Right ventricle myocardium inferior (tissue), 1 donor: ENCODE data around the gene MT1M. TPM values are rescaled to one million over a fixed set of nuclear protein-coding genes. Genes with fewer than 3 reads are reported as not detected.

ENCODE experiments used
- ATAC-seq: fragments of 200-7000 bp; cut with Tn5 transposase; one replicate; pipeline ENCODE4 v1.9.1; 2020; ENCODE audit warnings: mild to moderate bottlenecking, moderate library complexity
- DNase-seq: peaks from one replicate; pipeline ENCODE4 v3.0.0; 2021; ENCODE audit errors: missing footprints
- intact Hi-C: fragments of 100-400 bp; cut with DNase I; formaldehyde crosslinking; loops from one replicate; pipeline ENCODE4 v1.11.0; 2022
- total RNA-seq: library from RNA; stranded (reverse); fragmentation: NEBNext Ultra II Directional; extraction: Animal tissue kit (Norgen Biotek cat#: 25700); gene quantifications from one replicate; pipeline ENCODE4 v1.2.1, GENCODE V29; 2021
- donor health status: DM: no; HTN: yes; CAD: no; lungs with severe emphysema.

The MT1M gene
- total RNA-seq, 1 donor from 2014 or later, result 6.7 TPM

DNA sequence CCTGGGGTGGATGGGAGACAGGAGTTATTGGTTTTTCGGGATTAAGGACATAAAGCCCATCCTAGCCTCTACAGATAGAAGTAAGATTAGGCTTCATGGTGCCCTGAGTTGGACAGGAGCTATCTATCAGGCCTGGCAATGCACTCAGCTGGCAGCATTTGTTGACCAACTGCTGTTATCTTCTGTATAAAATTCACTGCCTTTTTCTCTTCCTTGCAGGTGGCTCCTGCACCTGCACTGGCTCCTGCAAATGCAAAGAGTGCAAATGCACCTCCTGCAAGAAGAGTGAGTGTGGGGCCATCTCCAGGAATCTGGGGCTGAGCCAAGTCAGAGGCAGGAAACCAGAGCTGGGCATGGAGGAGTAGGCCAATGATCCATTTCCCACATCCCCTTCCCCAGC lies 6.6 kb downstream of the MT1M start:
- intact Hi-C loops, result loop anchor here (5.0 kb wide), 1 partner anchor 43 kb away; the partner anchor contains the start of gene MT1X
- DNase-seq (peak; percentile 14), ATAC-seq (no peak)

DNA sequence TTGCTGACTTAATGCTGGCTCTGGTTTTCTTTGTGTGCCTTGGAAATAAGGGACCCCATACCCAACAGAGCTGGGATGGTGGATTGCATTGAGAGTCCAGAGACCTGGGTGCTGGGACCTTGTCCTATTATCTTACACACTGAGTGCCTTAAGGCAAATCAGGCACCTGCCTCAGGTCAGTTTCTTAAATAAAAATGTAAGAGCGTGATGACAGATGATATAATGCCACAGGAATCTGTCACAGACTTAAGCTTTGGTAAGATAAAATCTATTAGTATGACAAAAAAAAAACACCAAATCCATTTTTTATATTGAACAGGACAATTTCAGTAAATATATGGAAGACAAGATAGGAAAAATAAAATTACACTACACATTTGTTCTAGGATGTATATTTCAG lies 7.6 kb downstream of the MT1M start:
- DNase-seq (no peak), ATAC-seq (no peak)
- intact Hi-C loops, result no loop called here

DNA sequence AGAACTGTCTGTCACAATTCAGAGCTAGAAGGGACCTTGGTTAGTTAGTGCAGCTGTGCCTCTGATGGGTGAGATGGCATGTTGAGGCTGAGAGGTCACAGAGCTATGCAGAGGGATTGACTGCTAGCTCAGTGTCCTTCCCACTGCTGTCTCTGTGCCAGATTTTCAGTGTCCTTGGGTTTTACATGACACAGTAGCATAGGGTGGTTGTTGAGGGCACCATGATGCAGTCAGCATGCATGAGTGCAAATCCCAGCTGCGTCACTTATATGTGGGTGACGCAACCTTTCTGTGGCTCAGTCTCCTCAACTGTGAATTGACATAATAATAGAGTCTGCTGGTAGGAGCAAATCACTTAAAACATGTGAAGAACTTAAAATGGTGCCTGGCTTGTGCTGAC lies 8.7 kb downstream of the MT1M start:
- ATAC-seq, result no peak
- intact Hi-C loops, result no loop called here
- DNase-seq, result peak; percentile 6

DNA sequence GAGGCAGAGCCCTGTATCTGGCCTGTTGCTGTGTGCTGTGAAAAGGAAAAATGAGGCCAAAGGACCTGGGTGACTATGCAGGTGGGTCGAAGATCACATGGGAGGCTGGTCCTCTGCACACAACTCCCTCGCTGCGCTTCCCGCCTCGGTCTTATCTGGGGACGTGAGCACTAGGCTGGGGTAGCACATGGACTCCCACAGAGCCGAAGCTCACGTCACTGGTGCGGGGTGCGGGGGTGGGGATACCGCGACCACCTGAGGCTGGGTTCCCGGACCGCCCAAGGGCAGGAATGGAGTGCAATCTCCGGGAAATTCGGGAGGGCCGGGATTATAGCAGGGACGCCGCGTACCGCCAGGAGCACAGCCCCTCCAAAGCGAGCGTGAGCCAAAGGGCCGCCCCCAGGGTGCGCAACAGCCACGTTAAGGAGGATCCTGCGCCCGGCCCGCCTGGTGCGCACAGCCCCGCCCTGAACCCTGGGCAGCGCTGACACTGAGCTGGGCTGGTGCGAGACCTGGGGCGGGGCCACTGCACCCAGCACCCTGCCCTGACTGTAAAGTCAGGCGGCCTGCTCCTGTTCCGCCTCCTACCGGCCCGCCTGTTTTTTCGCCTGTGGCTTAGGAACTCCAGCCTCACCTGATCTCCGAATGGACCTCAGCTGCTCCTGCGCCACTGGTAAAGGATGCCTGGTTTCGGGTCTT lies 10.8 kb downstream of the MT1M start:
- intact Hi-C loops, result no loop called here
- DNase-seq (peak; percentile 80), ATAC-seq (peak; percentile 90)

DNA sequence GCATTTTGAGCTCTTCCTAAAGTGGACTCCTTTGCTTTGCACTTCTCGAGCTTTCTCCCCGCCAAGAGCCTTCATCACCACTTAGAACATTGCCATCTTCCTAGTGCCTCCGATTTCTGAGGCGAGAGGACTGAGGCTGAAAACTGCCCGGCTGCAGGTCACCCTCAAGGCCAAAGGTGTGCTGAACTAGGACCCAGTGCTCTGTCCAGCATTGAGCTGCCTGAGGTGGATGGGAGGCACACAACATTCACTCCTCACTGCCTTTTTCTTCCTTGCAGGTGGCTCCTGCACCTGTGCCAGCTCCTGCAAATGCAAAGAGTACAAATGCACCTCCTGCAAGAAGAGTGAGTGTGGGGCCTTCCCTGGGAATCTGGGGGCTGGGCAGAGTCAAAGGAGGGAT lies 11.4 kb downstream of the MT1M start:
- ATAC-seq, result no peak
- intact Hi-C loops, result no loop called here
- DNase-seq, result no peak

DNA sequence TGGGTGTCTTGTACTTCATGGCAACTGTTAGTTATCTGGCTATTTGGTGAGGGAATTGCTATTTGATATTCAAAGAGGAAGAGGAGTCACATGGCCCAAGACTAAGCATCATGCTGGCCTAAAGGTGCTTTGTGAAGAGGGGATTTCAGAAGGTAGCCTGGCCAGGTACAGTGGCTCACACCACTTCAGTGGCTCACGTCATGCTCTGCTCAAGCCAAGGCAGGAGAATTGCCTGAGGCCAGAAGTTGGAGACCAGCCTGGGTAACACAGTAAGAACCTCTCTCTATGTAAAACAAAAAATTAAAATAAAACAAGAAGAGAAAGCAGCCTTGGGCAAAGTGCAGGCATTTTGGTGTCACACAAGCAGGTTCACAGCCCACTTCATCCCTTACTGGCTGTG lies 12.9 kb downstream of the MT1M start:
- no peak for ATAC-seq
- DNase-seq, result peak; percentile 4
- intact Hi-C loops, result no loop called here

DNA sequence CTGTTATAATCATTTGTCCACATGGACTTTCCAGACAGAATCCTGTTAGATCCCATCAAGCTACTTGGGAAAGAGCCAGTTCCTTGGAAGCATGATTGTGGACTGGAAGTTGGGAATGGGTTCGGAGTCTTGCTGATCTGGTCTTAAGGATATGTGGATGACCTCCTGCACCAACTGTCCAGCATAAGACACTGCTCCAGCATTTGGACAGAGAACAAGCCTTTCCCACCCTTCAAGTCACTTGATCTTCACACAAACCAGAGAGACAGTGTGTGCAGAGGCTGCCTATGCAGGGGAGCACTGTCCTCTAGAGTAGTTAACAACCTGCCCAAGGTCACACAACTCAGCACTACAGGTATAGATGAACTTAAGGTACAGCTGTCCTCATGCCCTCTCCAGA lies 13.4 kb downstream of the MT1M start:
- intact Hi-C loops, result no loop called here
- DNase-seq (no peak), ATAC-seq (no peak)

DNA sequence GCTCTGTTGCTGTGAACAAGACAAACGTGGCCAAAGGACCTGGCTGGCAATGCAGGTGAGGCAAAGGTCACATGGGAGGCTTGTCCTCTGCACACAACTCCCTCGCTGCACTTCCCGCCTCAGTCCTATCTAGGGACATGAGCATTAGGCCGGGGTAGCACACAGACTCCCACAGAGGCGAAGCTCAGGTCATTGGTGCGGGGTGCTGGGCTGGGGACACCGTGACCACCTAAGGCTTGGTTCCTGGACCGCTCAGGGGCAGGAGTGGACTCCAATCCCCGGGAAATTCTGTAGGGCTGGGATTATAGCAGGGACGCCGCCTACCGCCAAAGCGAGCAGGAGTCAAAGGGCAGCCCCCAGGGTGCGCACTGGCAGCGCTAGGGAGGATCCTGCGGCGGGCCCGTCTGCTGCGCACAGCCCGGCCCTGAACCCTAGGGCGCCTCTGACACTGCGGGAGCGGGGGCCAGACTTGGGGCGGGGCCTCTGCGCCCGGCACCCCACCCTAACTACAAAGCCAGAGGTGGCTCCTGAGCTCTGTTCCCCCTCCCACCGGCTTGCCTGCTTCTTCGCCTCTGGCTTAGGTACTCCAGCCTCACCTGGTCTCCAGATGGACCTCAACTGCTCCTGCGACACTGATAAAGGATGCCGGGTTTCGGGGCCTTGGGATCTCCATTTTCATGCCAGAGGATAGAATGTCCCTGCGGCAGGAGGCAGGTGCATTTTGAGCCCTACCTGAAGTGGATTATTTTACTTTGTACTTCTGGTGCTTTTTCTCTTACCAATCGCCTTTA lies 15.4 kb downstream of the MT1M start:
- ATAC-seq, result no peak
- intact Hi-C loops, result no loop called here

DNA sequence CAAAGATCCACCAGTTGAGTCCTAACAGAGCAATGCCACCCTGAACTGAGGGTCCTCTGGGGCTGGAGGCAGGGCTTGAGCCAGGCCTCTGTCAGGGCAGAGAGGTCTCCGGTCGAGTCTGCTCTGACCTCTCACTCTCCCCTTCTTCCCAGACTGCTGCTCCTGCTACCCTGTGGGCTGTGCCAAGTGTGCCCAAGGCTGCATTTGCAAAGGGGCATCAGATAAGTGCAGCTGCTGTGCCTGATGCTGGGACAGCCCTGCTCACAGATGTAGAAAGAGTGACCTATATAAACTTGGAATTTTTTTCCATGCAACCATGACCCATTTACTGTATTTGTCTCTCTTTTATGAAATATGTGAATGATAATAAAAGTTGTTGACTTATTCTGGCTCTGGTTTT lies 16.8 kb downstream of the MT1M start:
- intact Hi-C loops, result no loop called here
- DNase-seq (no peak), ATAC-seq (no peak)

More for the DNA sequence above, 15.4 kb downstream of the MT1M start:
- no peak for DNase-seq

DNA sequence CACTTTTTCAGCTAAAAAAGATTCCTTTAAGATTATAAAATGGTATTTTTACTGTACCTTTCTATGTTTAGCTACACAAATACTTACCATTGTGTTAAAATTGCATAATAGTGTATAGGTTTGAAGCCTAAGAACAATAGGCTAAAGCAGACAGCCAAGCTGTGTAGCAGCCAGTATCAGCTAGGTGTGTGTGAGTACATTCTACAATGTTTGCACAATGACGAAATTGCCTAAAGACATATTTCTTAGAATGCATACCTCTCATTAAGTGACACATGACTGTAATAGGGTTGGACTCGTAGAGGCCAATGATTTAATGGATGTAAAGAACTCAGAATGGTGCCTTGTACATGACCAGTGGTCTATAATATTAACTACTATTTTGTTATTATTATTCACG lies 17.4 kb downstream of the MT1M start:
- ATAC-seq (no peak), DNase-seq (no peak)
- intact Hi-C loops, result no loop called here

DNA sequence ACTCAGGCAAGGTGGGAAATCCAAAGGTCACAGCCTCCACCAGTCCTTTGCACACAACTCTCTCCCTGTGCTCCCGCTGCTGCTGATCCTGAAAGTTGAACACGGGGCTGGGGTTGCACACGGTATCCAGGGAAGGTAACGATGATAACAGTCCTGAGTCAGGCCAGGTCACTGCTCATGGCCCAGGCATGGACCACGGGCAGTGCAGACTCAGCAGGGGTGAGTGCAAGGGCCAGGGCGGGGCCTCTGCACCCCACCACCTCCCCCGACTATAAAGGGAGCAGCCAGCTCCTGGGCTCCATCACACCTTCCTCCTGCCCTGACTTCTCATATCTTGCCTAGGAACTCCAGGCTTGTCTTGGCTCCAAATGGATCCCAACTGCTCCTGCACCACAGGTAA lies 19.1 kb downstream of the MT1M start, which contains the start of gene MT1B:
Gene MT1B, plus strand, starts transcription at position 301 of the 400 bp plus-strand sequence. Its CDS starts 68 bp downstream, at position 369.
- intact Hi-C loops, result no loop called here
- DNase-seq, result no peak
- no peak for ATAC-seq

DNA sequence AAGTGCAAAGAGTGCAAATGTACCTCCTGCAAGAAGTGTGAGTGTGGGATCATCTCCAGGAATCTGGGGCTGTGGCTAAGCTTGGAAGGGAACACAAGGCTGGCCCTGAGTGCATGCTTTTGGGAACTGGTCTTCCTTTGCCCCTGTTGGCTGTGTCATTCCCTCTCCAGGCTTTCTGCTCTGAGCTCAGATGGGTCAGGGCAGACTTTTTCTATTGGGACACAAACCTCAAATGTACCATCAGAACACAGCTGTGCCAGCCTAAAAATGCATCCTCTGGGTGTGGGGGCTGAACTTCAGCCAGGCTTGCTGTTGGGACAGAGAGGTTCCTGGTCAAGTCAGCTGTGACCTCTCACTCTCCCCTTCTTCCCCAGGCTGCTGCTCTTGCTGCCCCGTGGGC lies 20.1 kb downstream of the MT1M start:
- no peak for ATAC-seq
- no peak for DNase-seq
- intact Hi-C loops, result no loop called here

DNA sequence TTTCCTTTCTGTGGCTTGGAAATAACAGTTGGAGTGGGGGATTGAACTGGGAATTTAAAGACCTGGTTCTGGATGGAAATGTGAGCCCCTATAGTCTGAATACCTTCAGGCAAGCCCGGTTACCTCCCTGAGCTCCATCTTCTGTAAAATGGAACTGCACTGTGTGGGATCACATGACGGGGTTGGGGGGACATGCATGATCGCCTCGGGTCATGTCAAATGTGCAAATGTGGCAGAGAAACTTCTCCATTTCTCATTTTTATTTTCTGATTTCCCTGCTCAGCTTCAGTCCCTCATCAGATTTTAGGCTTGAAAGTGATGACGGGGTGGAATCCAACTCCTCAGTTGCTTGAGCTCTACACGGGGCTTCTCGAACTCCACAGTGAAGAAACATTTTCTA lies 20.8 kb downstream of the MT1M start:
- no peak for ATAC-seq
- intact Hi-C loops, result no loop called here
- no peak for DNase-seq

DNA sequence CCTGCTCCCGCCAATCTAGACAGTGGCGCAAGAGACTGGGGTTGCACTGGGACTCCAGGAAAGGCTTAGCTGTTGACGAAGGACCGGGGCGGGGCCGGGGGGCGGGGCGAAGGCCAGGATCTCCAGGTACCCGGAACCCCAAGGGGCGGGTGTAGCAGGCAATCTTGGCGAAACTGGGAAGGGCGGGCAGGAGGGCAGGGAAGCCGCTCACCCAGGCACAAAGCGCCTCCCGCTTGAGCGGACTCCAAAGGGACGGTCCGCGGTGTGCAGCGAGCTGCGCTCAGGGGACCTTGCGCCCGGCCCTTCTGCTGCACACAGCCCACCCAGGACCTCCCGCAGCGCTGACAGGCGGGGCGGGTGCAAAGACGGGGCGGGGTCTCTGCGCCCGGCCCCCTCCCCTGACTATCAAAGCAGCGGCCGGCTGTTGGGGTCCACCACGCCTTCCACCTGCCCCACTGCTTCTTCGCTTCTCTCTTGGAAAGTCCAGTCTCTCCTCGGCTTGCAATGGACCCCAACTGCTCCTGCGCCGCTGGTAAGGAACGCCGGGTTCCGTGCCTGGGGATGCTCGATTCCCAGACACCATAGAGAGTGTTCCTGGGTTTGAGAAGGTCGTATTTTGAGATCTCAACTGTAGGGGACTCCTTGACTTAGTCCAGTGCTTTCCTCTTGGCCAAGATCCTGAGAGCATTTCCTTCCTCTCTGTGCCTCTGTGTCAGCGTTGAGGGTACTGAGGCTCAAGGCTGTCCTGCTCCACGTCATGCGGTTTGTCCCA lies 25.3 kb downstream of the MT1M start, which contains the start of gene MT1F:
Gene MT1F, plus strand, starts transcription at position 405 of the 772 bp plus-strand sequence. Its CDS starts 100 bp downstream, at position 505.
- DNase-seq (peak; percentile 83), ATAC-seq (peak; percentile 85)
- intact Hi-C loops, result no loop called here

DNA sequence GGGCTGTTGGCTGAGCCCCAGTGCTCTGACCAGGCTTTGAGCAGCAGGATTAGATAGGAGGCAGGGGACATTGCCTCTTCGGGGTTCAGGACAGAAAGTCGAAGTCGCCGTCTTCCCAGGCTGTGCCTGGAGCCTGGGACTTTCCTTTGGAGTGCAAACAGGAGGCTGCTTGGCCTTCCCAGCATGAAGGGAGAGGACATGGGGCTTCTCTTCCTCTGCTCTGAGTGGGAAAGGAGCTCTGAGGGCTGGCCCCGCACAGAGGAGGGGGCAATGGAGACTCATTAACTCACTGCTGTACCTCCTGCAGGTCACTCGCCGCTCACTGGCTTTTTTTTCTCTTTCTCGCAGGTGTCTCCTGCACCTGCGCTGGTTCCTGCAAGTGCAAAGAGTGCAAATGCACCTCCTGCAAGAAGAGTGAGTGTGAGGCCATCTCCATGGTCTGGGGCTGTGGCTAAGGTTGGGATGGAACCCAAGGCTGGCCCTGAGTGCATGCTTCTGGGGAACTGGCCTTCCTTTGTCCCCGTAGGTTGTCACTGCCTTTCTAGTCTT lies 25.9 kb downstream of the MT1M start:
- no peak for ATAC-seq
- intact Hi-C loops, result no loop called here
- DNase-seq, result no peak

DNA sequence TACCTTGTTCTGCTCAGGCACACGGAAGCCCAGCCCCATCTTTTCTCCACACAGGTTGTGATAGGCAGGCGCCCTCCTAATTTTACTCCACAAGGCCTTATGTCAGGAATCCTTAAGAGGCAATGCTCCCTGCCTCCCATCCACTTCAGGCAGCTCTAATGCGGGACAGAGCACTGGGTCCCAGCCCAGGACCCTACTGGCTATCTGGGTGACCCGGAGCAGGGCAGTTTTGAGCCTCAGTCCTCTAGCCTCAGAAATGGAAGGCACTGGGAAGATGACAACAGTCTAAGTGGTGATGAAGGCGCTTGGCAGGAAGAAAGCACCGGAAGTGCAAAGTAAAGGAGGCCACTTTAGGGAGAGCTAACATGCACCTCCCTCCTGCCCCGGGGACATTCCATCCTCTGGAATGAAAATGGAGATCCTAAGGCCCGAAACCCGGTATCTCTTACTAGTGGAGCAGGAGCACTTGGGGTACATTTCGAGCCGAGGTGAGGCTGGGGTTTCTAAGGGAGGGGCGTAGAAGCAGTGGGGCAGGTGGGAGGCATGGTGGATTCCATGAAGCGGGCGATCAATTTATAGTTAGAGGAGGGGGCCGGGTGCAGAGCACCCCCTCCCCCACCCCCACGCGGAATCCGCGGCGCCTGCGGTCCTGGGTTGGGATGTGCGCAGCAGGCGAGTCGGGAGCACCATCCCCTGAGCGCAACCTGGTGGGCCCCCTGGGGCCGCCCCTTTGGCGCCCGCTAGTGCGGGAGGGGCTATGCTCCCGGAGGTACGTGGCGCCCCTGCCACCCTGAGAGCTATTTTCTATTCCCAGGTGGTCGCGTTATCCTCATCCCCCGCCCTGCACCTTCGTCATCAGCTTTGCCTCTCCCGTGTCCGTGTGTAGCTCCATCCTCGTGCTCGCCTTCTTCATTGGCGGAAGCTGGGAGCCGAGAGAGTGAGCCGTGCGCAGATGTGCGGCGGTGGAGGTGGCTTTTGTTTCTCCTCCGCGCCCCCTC lies 30.2 kb downstream of the MT1M start:
- no peak for ATAC-seq
- DNase-seq, result no peak
- intact Hi-C loops, result no loop called here

DNA sequence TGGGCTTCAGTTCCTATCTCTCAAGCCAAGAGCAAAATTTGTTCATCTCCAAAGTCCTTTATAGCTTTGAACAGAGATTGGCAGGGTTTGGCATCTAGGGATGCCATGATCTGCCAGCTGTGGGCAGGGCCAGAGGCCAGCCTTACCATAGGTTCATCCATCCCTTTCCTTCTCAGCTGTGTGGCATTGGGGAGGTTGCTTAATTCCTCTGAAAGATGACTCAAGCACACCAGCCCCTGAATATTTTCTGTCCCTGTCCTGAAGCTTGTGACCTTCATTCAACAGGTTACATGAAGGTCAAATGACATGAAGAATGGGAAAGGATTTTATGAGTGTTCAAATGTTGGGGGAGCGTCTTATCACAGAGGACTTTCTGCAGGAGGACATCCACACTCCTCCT lies 32.0 kb downstream of the MT1M start:
- ATAC-seq (no peak), DNase-seq (no peak)
- intact Hi-C loops, result no loop called here
